SK-N-SH (cell line): ENCODE results near the gene GXYLT2. TPM values are rescaled to one million over a fixed set of nuclear protein-coding genes. Genes with fewer than 3 reads are reported as not detected.

ENCODE experiments used
- CTCF ChIA-PET: fragments of 300-600, 350-600 bp; formaldehyde crosslinking; extraction: SDS; loops from one replicate; lab custom pipeline; 2021; lab: Yijun Ruan, JAX
- POLR2A ChIA-PET: fragments of 350-600 bp; sonication (Branson Sonifier 250); formaldehyde crosslinking; extraction: SDS; loops from one replicate; lab custom pipeline; 2020; ENCODE audit warnings: antibody characterized with exemption, inconsistent platforms; lab: Yijun Ruan, JAX
- DNase-seq: peaks from one replicate; pipeline ENCODE4 v3.0.0; 2012
- H2AFZ ChIP-seq: fragments of 200-600 bp; sonication (generic); 2 replicates; pipeline ENCODE4 v1.8.1; 2016; ENCODE audit warnings: antibody characterized with exemption, mild to moderate bottlenecking, low read depth
- H3F3A ChIP-seq: fragments of 200-600 bp; sonication (generic); replicated peaks from 2 replicates; pipeline ENCODE3; 2016; ENCODE audit warnings: antibody characterized with exemption, mild to moderate bottlenecking; ENCODE audit not compliant: insufficient read depth
- H3K27ac ChIP-seq, 2 experiments: fragments of 200-500 bp in 1 of 2; fragments of 200-600 bp in 1 of 2; sonication (Bioruptor generic) in 1 of 2; sonication (generic), shearing (Covaris generic) in 1 of 2; 2 replicates each; pipeline versions ENCODE4 v1.5.1 to v1.6.1; 2014 to 2016; ENCODE audit warnings: low read depth in 2 of 2, inconsistent platforms in 1 of 2, low read length in 1 of 2, mild to moderate bottlenecking in 1 of 2, mixed read lengths in 1 of 2
- H3K27me3 ChIP-seq: fragments of 200-600 bp; sonication (generic), shearing (Covaris generic); 2 replicates; pipeline ENCODE4 v1.6.1; 2016; ENCODE audit warnings: mixed run types; ENCODE audit not compliant: insufficient read depth
- H3K36me3 ChIP-seq, 2 experiments: fragments of 200-500 bp in 1 of 2; fragments of 200-600 bp in 1 of 2; sonication (Bioruptor generic) in 1 of 2; sonication (generic) in 1 of 2; replicated peaks in 1 of 2; 2 replicates each; pipeline versions ENCODE3 to v1.5.1; 2014 to 2016; ENCODE audit warnings: low read length in 1 of 2, mild to moderate bottlenecking in 1 of 2; ENCODE audit not compliant: insufficient read depth in 2 of 2, control insufficient read depth in 1 of 2
- H3K4me1 ChIP-seq, 2 experiments: fragments of 200-500 bp in 1 of 2; fragments of 200-600 bp in 1 of 2; sonication (Bioruptor generic) in 1 of 2; sonication (generic), shearing (Covaris generic) in 1 of 2; 2 replicates each; pipeline versions ENCODE4 v1.5.1 to v1.6.1; 2014 to 2016; ENCODE audit warnings: low read depth in 1 of 2, low read length in 1 of 2, mixed run types in 1 of 2; ENCODE audit not compliant: insufficient read depth in 2 of 2, control insufficient read depth in 1 of 2
- H3K4me2 ChIP-seq: fragments of 200-600 bp; sonication (generic), shearing (Covaris generic); 2 replicates; pipeline ENCODE4 v1.6.1; 2017; ENCODE audit warnings: mixed run types
- H3K4me3 ChIP-seq, 2 experiments: fragments of 200-500 bp in 1 of 2; fragments of 200-600 bp in 1 of 2; sonication (Bioruptor generic) in 1 of 2; sonication (generic), shearing (Covaris generic) in 1 of 2; 2 replicates each; pipeline versions ENCODE4 v1.5.1 to v1.8.1; 2014 to 2016; ENCODE audit warnings: low read depth in 2 of 2, inconsistent platforms in 1 of 2, low read length in 1 of 2, mild to moderate bottlenecking in 1 of 2, mixed read lengths in 1 of 2, moderate library complexity in 1 of 2
- H3K79me2 ChIP-seq: fragments of 200-600 bp; sonication (generic); 2 replicates; pipeline ENCODE4 v1.8.1; 2017; ENCODE audit warnings: mild to moderate bottlenecking; ENCODE audit not compliant: insufficient read depth
- H3K9ac ChIP-seq: fragments of 200-600 bp; sonication (generic); 2 replicates; pipeline ENCODE4 v1.6.1; 2017; ENCODE audit warnings: mixed run types
- H3K9me2 ChIP-seq: fragments of 200-600 bp; sonication (generic); 2 replicates; pipeline ENCODE4 v1.6.1; 2017; ENCODE audit warnings: mixed run types
- H3K9me3 ChIP-seq: fragments of 200-600 bp; sonication (generic); 2 replicates; pipeline ENCODE4 v1.6.1; 2017; ENCODE audit warnings: mixed run types, mild to moderate bottlenecking, moderate library complexity
- H4K20me1 ChIP-seq: fragments of 200-600 bp; sonication (generic); 2 replicates; pipeline ENCODE4 v1.6.1; 2017; ENCODE audit warnings: mild to moderate bottlenecking, mixed run types; ENCODE audit not compliant: insufficient read depth
- CHD2 ChIP-seq: fragments of 150-350 bp; IDR thresholded peaks from 2 replicates; pipeline ENCODE4 v1.6.1; 2018; ENCODE audit warnings: low read length; ENCODE audit not compliant: partially characterized antibody
- CTCF ChIP-seq: fragments of 200-600 bp; sonication (generic); IDR thresholded peaks from 2 replicates; pipeline ENCODE4 v1.6.1; 2017; ENCODE audit warnings: antibody characterized with exemption, mild to moderate bottlenecking, moderate library complexity
- ELF1 ChIP-seq: IDR thresholded peaks from 2 replicates; pipeline ENCODE4 v1.4.0; 2012
- EP300 ChIP-seq, 2 experiments: IDR thresholded peaks; 2 replicates each; pipeline versions ENCODE4 v1.4.0 to v1.6.1; 2012; ENCODE audit warnings: borderline replicate concordance in 1 of 2, low read depth in 1 of 2, low read length in 1 of 2
- EZH2phosphoT487 ChIP-seq: fragments of 200-600 bp; sonication (generic); IDR thresholded peaks from 2 replicates; pipeline ENCODE4 v1.6.1; 2017; ENCODE audit warnings: low read depth, mixed run types, mild to moderate bottlenecking, antibody characterized with exemption, moderate library complexity, borderline replicate concordance
- FOSL2 ChIP-seq: IDR thresholded peaks from 2 replicates; pipeline ENCODE4 v1.4.0; 2012; ENCODE audit warnings: low read depth, mild to moderate bottlenecking, moderate library complexity, borderline replicate concordance
- FOXJ3 ChIP-seq: sonication (generic); formaldehyde crosslinking; IDR thresholded peaks from 2 replicates; pipeline ENCODE4 v1.5.1; 2020; ENCODE audit warnings: mild to moderate bottlenecking, missing genetic modification reagents
- FOXM1 ChIP-seq: IDR thresholded peaks from 2 replicates; pipeline ENCODE4 v1.4.0; 2012; ENCODE audit warnings: low read depth, mild to moderate bottlenecking
- GABPA ChIP-seq: IDR thresholded peaks from 2 replicates; pipeline ENCODE4 v1.4.0; 2012; ENCODE audit warnings: low read depth, mild to moderate bottlenecking
- GATA2 ChIP-seq: sonication (generic); formaldehyde crosslinking; IDR thresholded peaks from 2 replicates; pipeline ENCODE4 v1.5.0; 2020; ENCODE audit warnings: mild to moderate bottlenecking, missing genetic modification reagents
- IRF3 ChIP-seq: fragments of 150-350 bp; IDR thresholded peaks from 2 replicates; pipeline ENCODE4 v1.6.1; 2016; ENCODE audit warnings: mild to moderate bottlenecking, low read depth, low read length
- JUND ChIP-seq: IDR thresholded peaks from 2 replicates; pipeline ENCODE4 v1.4.0; 2012
- MAX ChIP-seq: IDR thresholded peaks from 2 replicates; pipeline ENCODE4 v1.4.0; 2012; ENCODE audit warnings: low read depth
- MEF2A ChIP-seq: IDR thresholded peaks from 2 replicates; pipeline ENCODE4 v1.4.0; 2012; ENCODE audit warnings: low read depth, borderline replicate concordance
- MXI1 ChIP-seq: IDR thresholded peaks from 2 replicates; pipeline ENCODE4 v1.6.1; 2012; ENCODE audit warnings: mild to moderate bottlenecking, low read depth, low read length, improper control_type of control experiment
- NFIC ChIP-seq: IDR thresholded peaks from 2 replicates; pipeline ENCODE4 v1.4.0; 2012; ENCODE audit warnings: borderline replicate concordance
- NRF1 ChIP-seq: IDR thresholded peaks from 2 replicates; pipeline ENCODE4 v1.6.1; 2012; ENCODE audit warnings: low read depth, mild to moderate bottlenecking, low read length
- POLR2AphosphoS5 ChIP-seq: IDR thresholded peaks from 2 replicates; pipeline ENCODE4 v1.6.1; 2012; ENCODE audit warnings: low read depth, low read length
- RAD21 ChIP-seq: IDR thresholded peaks from 2 replicates; pipeline ENCODE4 v1.6.1; 2012; ENCODE audit warnings: mild to moderate bottlenecking, low read length
- RCOR1 ChIP-seq: fragments of 150-350 bp; IDR thresholded peaks from 2 replicates; pipeline ENCODE4 v1.6.1; 2017; ENCODE audit warnings: antibody characterized with exemption, low read length
- RFX5 ChIP-seq: IDR thresholded peaks from 2 replicates; pipeline ENCODE4 v1.6.1; 2012; ENCODE audit warnings: mild to moderate bottlenecking, improper control_type of control experiment, low read length
- RXRA ChIP-seq: IDR thresholded peaks from 2 replicates; pipeline ENCODE4 v1.4.0; 2012; ENCODE audit warnings: low read depth, mild to moderate bottlenecking, borderline replicate concordance
- SIN3A ChIP-seq: IDR thresholded peaks from 2 replicates; pipeline ENCODE4 v1.6.1; 2012; ENCODE audit warnings: low read depth, mild to moderate bottlenecking, low read length, moderate library complexity, borderline replicate concordance
- SMC3 ChIP-seq: IDR thresholded peaks from 2 replicates; pipeline ENCODE4 v1.6.1; 2012; ENCODE audit warnings: low read depth, low read length, improper control_type of control experiment
- TAF1 ChIP-seq: IDR thresholded peaks from 2 replicates; pipeline ENCODE4 v1.6.1; 2012; ENCODE audit warnings: low read depth, mild to moderate bottlenecking, low read length, moderate library complexity, borderline replicate concordance
- USF1 ChIP-seq: IDR thresholded peaks from 2 replicates; pipeline ENCODE4 v1.4.0; 2012; ENCODE audit warnings: low read depth, borderline replicate concordance
- USF2 ChIP-seq: fragments of 150-350 bp; IDR thresholded peaks from 2 replicates; pipeline ENCODE4 v1.6.1; 2017; ENCODE audit warnings: antibody characterized with exemption, low read length, low read depth, borderline replicate concordance
- YY1 ChIP-seq: IDR thresholded peaks from 2 replicates; pipeline ENCODE4 v1.4.0; 2012; ENCODE audit warnings: low read depth, mild to moderate bottlenecking
- ZBTB33 ChIP-seq: IDR thresholded peaks from 2 replicates; pipeline ENCODE4 v1.4.0; 2012; ENCODE audit warnings: low read depth, borderline replicate concordance
- WGBS: methylation state at CpG from one replicate; pipeline ENCODE4 v1.1.6; 2017; ENCODE audit warnings: low lambda C conversion rate; 5-methylcytosine and 5-hydroxymethylcytosine counted together
- polyA plus RNA-seq, 3 experiments: library from polyadenylated mRNA; depleted of rRNA; stranded (reverse); fragments of >200 nt; gene quantifications; 2 replicates each; pipeline ENCODE4 v1.2.3, GENCODE V29; 2012

Gene GXYLT2
- polyA plus RNA-seq, 1 of the 3 experiments (the other 2 are of a cell fraction) = 9.1 TPM

- peak overlapping the region; percentile 35; the same call in 1 of the 2 replicates for H3K9ac ChIP-seq
- no peaks in the 10 kb centered on the region for H3F3A ChIP-seq
- 30% methylated on average over 5 of the region's 5 CpGs for WGBS
- peak overlapping the region; percentile 81 for H2AFZ ChIP-seq
- H4K20me1 ChIP-seq = no peaks in the 10 kb centered on the region
- H3K4me3 ChIP-seq = no peak overlapping the region
- H3K27ac ChIP-seq = peak overlapping the region; percentile 29 to 75; a peak in 3 of 4 replicates
- CTCF ChIA-PET = no interaction called here
- H3K9me2 ChIP-seq = no peaks in the 10 kb centered on the region
- no peak for DNase-seq
- no peaks in the 10 kb centered on the region for H3K9me3 ChIP-seq
- no peaks in the 10 kb centered on the region for H3K36me3 ChIP-seq
- no peaks in the 10 kb centered on the region for H3K27me3 ChIP-seq
- no peaks in the 10 kb centered on the region for H3K79me2 ChIP-seq
- POLR2A ChIA-PET = no interaction called here
- peak overlapping the region; percentile 36; the same call in 1 of the 2 replicates for H3K4me2 ChIP-seq
- no peaks in the 10 kb centered on the region for H3K4me1 ChIP-seq
- TF ChIP-seq CTCF (no peak), RAD21 (no peak), RXRA (no peak), IRF3 (no peak), GATA2 (no peak), EZH2phosphoT487 (no peak), FOSL2 (peak; percentile 63; the same call in 1 of the 2 replicates), FOXJ3 (CRISPR knock-in tag) (no peak), POLR2AphosphoS5 (peak; percentile 46; the same call in 1 of the 2 replicates), MXI1 (no peak), USF1 (no peak), FOXM1 (no peak), MAX (no peak; the same call in 1 of the 2 replicates), YY1 (no peak), SIN3A (peak; percentile 45; the same call in 1 of the 2 replicates), NFIC (0 out of 2 replicates have a peak, but pooled peaks have one; percentile 8), GABPA (no peak), RCOR1 (no peak), TAF1 (no peak), MEF2A (no peak), JUND (no peak; the same call in 1 of the 2 replicates), RFX5 (no peak), CHD2 (no peak), USF2 (no peak), SMC3 (no peak), ELF1 (no peak), ZBTB33 (no peak), NRF1 (no peak), EP300 (IDR thresholded peaks at IDR 0.05; ENCODE audit: borderline replicate concordance in 1 of 2, low read depth in 1 of 2, low read length in 1 of 2) (no peak)
These were observed 15.7 kb upstream of the GXYLT2 start for GRCh38 chr3:72872183-72872582.
